LNCAP (cell line): ENCODE measurements around the gene ANKRD31.

ENCODE experiments used
- CTCF ChIP-seq: fragments of 450-650 bp; IDR thresholded peaks from 2 replicates; pipeline ENCODE4 v1.5.1; 2017; ENCODE audit warnings: mild to moderate bottlenecking

The ANKRD31 gene

GRCh38 chr5:75236322-75237316 is at the start of gene ANKRD31:
TSS of gene ANKRD31 (minus strand) at chr5:75236878. CDS start at chr5:75236686, 192 bp downstream.
- TF ChIP-seq CTCF = peak; percentile 87

GRCh38 chr5:75286211-75286773 is 49.6 kb upstream of the ANKRD31 start:
- no peak for TF ChIP-seq CTCF

- TF ChIP-seq CTCF = no peak
Observed at GRCh38 chr5:75282581-75282980, 45.9 kb upstream of the ANKRD31 start.

- TF ChIP-seq CTCF = no peak
Observed at GRCh38 chr5:75281716-75282465, 45.2 kb upstream of the ANKRD31 start.

- no peak for TF ChIP-seq CTCF
Observed at GRCh38 chr5:75279321-75279720, 42.6 kb upstream of the ANKRD31 start.

GRCh38 chr5:75277463-75277862 is 40.8 kb upstream of the ANKRD31 start:
- no peak for TF ChIP-seq CTCF

- no peak for TF ChIP-seq CTCF
Observed at GRCh38 chr5:75275756-75276155, 39.1 kb upstream of the ANKRD31 start.
